Body of pancreas (tissue), 4 donors: ENCODE results near the gene EXOC1. TPM values are rescaled to one million over a fixed set of nuclear protein-coding genes. Genes with fewer than 3 reads are reported as not detected.
"Not testable (repeated sequence)": the region's sequence is repeated elsewhere in the genome, so short reads cannot be mapped to it uniquely, and the experiment has no call there.

Experiments used
- ATAC-seq: fragments of 150-250 bp; one replicate; pipeline ENCODE4 v1.9.1; 2016
- DNase-seq, 4 donors: peaks; one replicate each; pipeline ENCODE4 v3.0.0-alpha.2; 2019
- H3K27ac ChIP-seq, 4 donors: fragments of 200-600 bp; sonication (generic); 1 replicate in 3 of 4; 2 replicates in 1 of 4; pipeline versions ENCODE4 v1.5.1 to v1.6.1; 2016 to 2019; ENCODE audit warnings: mild to moderate bottlenecking in 1 of 4, mixed read lengths in 1 of 4, moderate library complexity in 1 of 4
- H3K27me3 ChIP-seq, 2 donors: fragments of 200-600 bp; sonication (generic); one replicate each; pipeline ENCODE4 v1.6.0; 2016; ENCODE audit warnings: mild to moderate bottlenecking in 1 of 2
- H3K36me3 ChIP-seq, 2 donors: fragments of 200-600 bp; sonication (generic); replicated peaks in 1 of 2; 2 replicates each; pipeline ENCODE4 v1.5.1; 2016; ENCODE audit warnings: low read depth in 2 of 2; ENCODE audit not compliant: insufficient read depth in 1 of 2
- H3K4me1 ChIP-seq: fragments of 200-600 bp; sonication (generic); one replicate; pipeline ENCODE4 v1.6.0; 2016
- H3K4me3 ChIP-seq, 2 donors: fragments of 200-600 bp; sonication (generic); 1 replicate in 1 of 2; 2 replicates in 1 of 2; pipeline ENCODE4 v1.5.1; 2016 to 2019
- H3K9me3 ChIP-seq, 3 donors: fragments of 200-600 bp; sonication (generic); 1 replicate in 2 of 3; 2 replicates in 1 of 3; pipeline ENCODE4 v1.5.1; 2016
- POLR2A ChIP-seq, 3 donors: fragments of 450-650 bp; IDR thresholded peaks; one replicate each; pipeline ENCODE4 v1.6.1; 2016; ENCODE audit warnings: antibody characterized with exemption in 3 of 3, mild to moderate bottlenecking in 2 of 3
- WGBS, 2 donors: methylation state at CpG; one replicate each; pipeline ENCODE4 v1.1.5; 2017; 5-methylcytosine and 5-hydroxymethylcytosine counted together
- intact Hi-C: fragments of 100-400 bp; cut with DNase I; formaldehyde crosslinking; loops from one replicate; pipeline ENCODE4 v1.15.1; 2023
- total RNA-seq, 2 donors: library from RNA; depleted of rRNA; stranded (reverse); fragments of >200 nt; gene quantifications; one replicate each; pipeline ENCODE4 v1.1.0, GENCODE V29; 2016
- TF ChIP-seq, protein P1 (sequence below), 7 experiments: fragments of 450-650 bp in 4 of 7; fragments of 200-600 bp in 3 of 7; sonication (generic) in 3 of 7; IDR thresholded peaks; one replicate each; pipeline ENCODE4 v1.5.1; 2016 to 2019; ENCODE audit warnings: antibody characterized with exemption in 7 of 7

The EXOC1 gene
- total RNA-seq, 2 donors from 2014 or later: 16.9 to 37.9 TPM

DNA sequence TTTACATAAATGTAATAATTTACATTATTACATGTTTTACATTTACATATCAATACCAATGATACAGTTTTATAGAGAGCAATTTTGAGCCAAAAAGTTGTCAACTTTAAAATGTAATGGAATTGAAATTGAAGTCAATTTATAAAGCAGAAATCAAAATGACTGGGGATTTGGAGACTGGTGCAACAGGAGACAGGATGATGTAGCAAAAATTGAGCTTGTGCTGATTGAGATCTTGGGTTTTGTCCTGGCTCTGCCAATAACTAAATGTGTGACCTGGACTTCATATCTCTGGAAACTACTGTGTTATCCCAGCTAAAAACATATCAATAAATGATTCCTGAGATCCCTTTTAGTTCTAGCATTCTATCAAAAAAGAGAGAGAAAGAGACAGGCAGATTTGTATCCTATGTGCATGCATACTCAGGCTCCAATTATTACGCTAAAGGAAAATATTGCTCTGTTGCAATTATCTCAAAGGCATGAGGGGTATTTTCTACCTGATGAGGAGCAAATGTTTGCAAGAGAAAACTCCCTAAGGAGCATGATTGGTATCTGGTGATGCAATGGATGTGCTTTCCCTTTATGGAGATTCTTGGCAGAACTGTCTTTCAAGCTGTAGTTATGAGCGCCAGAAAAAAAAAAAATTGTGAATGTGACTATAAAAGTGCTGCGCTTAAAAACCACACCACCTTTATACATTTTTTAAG, 19.2 kb upstream of the EXOC1 start:
- H3K4me3 ChIP-seq: no peak overlapping the region
- no peaks in the 10 kb centered on the region for H3K27me3 ChIP-seq
- H3K4me1 ChIP-seq: no peaks in the 10 kb centered on the region
- no peak for DNase-seq
- intact Hi-C loops: no loop called here
- no peak overlapping the region for H3K27ac ChIP-seq
- no peak for ATAC-seq
- H3K9me3 ChIP-seq: no peaks in the 10 kb centered on the region
- 85 to 88% methylated on average over 3 of the region's 3 CpGs for WGBS, 2 donors
- TF ChIP-seq POLR2A (IDR thresholded peaks at IDR 0.05): no peak
- TF ChIP-seq, protein P1, sequence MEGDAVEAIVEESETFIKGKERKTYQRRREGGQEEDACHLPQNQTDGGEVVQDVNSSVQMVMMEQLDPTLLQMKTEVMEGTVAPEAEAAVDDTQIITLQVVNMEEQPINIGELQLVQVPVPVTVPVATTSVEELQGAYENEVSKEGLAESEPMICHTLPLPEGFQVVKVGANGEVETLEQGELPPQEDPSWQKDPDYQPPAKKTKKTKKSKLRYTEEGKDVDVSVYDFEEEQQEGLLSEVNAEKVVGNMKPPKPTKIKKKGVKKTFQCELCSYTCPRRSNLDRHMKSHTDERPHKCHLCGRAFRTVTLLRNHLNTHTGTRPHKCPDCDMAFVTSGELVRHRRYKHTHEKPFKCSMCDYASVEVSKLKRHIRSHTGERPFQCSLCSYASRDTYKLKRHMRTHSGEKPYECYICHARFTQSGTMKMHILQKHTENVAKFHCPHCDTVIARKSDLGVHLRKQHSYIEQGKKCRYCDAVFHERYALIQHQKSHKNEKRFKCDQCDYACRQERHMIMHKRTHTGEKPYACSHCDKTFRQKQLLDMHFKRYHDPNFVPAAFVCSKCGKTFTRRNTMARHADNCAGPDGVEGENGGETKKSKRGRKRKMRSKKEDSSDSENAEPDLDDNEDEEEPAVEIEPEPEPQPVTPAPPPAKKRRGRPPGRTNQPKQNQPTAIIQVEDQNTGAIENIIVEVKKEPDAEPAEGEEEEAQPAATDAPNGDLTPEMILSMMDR (IDR thresholded peaks at IDR 0.05): no peak
- no peaks in the 10 kb centered on the region for H3K36me3 ChIP-seq

DNA sequence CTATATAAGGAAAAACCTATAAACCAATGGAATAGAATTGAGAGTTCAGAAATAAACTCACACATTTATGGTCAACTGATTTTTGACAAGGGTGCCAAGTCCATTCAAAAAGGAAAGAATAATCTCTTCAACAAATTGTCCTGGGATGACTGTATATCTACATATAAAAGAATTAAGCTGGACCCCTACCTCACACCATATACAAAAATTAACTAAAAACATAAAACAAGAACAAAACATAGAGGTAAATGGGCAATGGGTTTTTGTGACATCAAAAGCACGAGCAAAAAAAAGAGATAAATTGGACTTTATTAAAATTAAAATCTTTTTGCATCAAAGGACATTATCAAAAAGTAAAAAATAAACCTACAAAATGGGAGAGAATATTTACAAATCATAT, 15.5 kb upstream of the EXOC1 start:
- 51 to 78% methylated on average over 1 of the region's 1 CpG for WGBS, 2 donors
- Histone ChIP-seq H3K4me1 (no peaks in the 10 kb centered on the region), H3K27me3 (no peaks in the 10 kb centered on the region), H3K36me3 (no peaks in the 10 kb centered on the region), H3K4me3 (no peak overlapping the region), H3K27ac (no peak overlapping the region), H3K9me3 (no peaks in the 10 kb centered on the region)
- DNase-seq (no peak), ATAC-seq (no peak)
- intact Hi-C loops: no loop called here
- TF ChIP-seq, protein P1 (IDR thresholded peaks at IDR 0.05): no peak
- no peak for TF ChIP-seq POLR2A (IDR thresholded peaks at IDR 0.05)

DNA sequence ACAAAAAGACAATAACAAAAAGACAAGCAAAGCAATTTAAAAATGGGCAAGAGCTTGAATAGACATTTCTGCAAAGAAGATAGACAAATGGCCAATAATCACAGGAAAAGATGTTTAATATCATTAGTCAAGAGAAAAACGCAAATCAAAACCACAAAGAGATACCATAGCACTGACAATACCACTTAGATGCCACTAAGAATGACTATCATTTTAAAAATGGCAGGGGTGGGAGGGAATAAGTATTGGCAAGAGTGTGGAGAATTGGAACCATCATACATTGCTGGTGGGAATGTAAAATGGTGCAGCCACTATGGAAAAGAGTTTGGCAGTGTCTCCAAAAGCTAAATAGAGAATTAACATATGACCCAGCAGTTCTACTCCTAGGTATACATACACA, 15.1 kb upstream of the EXOC1 start:
- Histone ChIP-seq H3K9me3 (no peaks in the 10 kb centered on the region), H3K4me1 (no peaks in the 10 kb centered on the region), H3K27me3 (no peaks in the 10 kb centered on the region), H3K27ac (no peak overlapping the region), H3K36me3 (no peaks in the 10 kb centered on the region), H3K4me3 (no peak overlapping the region)
- TF ChIP-seq POLR2A (IDR thresholded peaks at IDR 0.05): no peak
- TF ChIP-seq, protein P1 (IDR thresholded peaks at IDR 0.05): no peak
- ATAC-seq: no peak
- DNase-seq: no peak
- WGBS, 2 donors: 62 to 70% methylated on average over 1 of the region's 1 CpG
- intact Hi-C loops: no loop called here

- Histone ChIP-seq H3K9me3 (no peaks in the 10 kb centered on the region), H3K27ac (no peak overlapping the region), H3K27me3 (no peaks in the 10 kb centered on the region), H3K4me3 (no peak overlapping the region), H3K4me1 (no peaks in the 10 kb centered on the region), H3K36me3 (no peaks in the 10 kb centered on the region)
- no peak for DNase-seq
- ATAC-seq: no peak
- TF ChIP-seq, protein P1 (IDR thresholded peaks at IDR 0.05): no peak
- TF ChIP-seq POLR2A (IDR thresholded peaks at IDR 0.05): no peak
- intact Hi-C loops: no loop called here
Observed at GRCh38 chr4:55838952-55839351, 14.5 kb upstream of the EXOC1 start.

DNA sequence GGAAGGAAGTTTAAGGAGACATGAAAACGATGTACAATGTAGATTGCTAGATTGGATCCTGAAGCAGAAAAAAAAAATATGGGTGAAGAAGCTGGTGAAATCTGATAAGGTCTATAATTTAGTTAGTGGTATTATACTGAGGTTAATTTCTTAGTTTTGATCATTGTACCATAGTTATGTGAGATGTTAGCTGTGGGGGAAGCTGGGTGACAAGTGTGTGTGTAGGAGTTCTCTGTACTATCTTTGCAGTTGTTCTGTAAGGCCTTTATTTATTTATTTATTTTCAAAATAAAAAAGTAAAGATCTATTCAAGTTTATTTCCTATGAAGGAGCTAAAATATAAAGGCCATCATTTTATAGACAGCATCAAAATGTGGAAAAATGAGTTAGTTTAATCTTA, 12.5 kb upstream of the EXOC1 start:
- no peak for ATAC-seq
- WGBS, 2 donors: 65 to 82% methylated on average over 1 of the region's 1 CpG

DNA sequence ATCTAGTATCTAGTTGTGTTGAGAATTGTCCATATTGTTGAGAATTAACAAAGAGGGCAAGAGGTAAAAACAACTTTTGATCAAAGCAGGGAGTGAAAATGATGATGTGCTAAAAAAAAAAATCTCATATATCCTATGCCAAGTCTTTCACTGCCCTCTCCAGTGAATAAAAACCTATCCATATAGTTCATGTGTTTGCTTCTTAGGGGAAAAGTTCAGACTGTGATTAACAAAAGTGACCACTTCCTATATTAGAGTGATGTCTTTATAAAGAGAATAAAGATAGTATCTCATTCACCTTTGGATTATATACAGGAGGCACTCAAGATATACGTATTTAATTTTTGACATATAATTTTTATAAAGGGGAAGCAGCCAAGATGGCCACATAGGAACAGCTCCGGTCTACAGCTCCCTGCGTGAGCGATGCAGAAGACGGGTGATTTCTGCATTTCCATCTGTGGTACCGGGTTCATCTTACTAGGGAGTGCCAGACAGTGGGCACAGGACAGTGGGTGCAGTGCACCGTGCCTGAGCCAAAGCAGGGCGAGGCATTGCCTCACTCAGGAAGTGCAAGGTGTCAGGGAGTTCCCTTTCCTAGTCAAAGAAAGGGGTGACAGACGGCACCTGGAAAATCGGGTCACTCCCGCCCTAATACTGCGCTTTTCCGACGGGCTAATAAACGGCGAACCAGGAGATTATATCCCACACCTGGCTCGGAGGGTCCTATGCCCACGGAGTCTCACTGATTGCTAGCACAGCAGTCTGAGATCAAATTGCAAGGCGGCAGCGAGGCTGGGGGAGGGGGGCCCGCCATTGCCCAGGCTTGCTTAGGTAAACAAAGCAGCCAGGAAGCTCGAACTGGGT, 11.8 kb upstream of the EXOC1 start:
- intact Hi-C loops, H3K36me3 ChIP-seq, ATAC-seq, DNase-seq, H3K9me3 ChIP-seq, H3K4me3 ChIP-seq, H3K27ac ChIP-seq, H3K4me1 ChIP-seq, H3K27me3 ChIP-seq: not testable (repeated sequence)
- WGBS, 2 donors: 73 to 75% methylated on average over 18 to 21 of the region's 22 CpGs

More for the DNA sequence above, 12.5 kb upstream of the EXOC1 start:
- H3K27ac ChIP-seq: no peak overlapping the region
- DNase-seq: no peak
- H3K4me1 ChIP-seq: no peaks in the 10 kb centered on the region
- no peak overlapping the region for H3K4me3 ChIP-seq
- no peaks in the 10 kb centered on the region for H3K36me3 ChIP-seq
- intact Hi-C loops: no loop called here
- no peaks in the 10 kb centered on the region for H3K9me3 ChIP-seq
- TF ChIP-seq POLR2A (IDR thresholded peaks at IDR 0.05): no peak
- TF ChIP-seq, protein P1 (IDR thresholded peaks at IDR 0.05): no peak
- H3K27me3 ChIP-seq: no peaks in the 10 kb centered on the region

- H3K36me3 ChIP-seq, H3K4me3 ChIP-seq, ATAC-seq, H3K27me3 ChIP-seq, H3K9me3 ChIP-seq, H3K4me1 ChIP-seq, H3K27ac ChIP-seq, intact Hi-C loops, DNase-seq: not testable (repeated sequence)
- 63 to 80% methylated on average over 1 to 9 of the region's 10 CpGs for WGBS, 2 donors
Observed at GRCh38 chr4:55842312-55842711, 11.1 kb upstream of the EXOC1 start.
